ENCODE data around the gene REEP5.
"Not testable (repeated sequence)": the region's sequence is repeated elsewhere in the genome, so short reads cannot be mapped to it uniquely, and the experiment has no call there.

Gene REEP5

DNA sequence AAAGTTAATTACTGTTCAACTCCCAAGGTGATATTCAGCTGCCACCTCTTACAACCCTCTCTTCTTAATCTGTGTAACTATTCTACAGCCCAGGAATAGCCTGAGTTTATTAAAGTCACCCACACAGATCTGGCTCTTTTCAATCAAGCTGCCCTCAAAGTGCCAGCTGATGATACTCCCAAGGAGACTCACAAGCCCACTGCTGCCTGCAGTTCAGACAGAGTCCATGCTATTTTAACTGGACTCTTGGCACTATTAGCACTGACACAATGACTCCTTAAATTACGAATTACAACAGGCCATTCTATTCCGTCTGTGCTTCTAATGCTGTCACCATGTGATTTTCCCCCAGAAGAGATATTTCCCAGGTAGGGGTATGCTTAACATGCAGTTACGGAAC lies 26.3 kb downstream of the REEP5 start:
- intact Hi-C loops (cut with DNase I; ENCODE audit: low total_unique reads), result no loop called here
- Histone ChIP-seq H3K27me3 (no peaks in the 10 kb centered on the region), H3K27ac (no peak overlapping the region), H3K36me3 (peaks cover 26 to 50% (median 48%) of the 10 kb centered on the region in 3 donors), H3K4me3 (no peak overlapping the region), H3K9me3 (no peaks in the 10 kb centered on the region), H3K4me1 (no peaks in the 10 kb centered on the region)
- TF ChIP-seq, protein P1, sequence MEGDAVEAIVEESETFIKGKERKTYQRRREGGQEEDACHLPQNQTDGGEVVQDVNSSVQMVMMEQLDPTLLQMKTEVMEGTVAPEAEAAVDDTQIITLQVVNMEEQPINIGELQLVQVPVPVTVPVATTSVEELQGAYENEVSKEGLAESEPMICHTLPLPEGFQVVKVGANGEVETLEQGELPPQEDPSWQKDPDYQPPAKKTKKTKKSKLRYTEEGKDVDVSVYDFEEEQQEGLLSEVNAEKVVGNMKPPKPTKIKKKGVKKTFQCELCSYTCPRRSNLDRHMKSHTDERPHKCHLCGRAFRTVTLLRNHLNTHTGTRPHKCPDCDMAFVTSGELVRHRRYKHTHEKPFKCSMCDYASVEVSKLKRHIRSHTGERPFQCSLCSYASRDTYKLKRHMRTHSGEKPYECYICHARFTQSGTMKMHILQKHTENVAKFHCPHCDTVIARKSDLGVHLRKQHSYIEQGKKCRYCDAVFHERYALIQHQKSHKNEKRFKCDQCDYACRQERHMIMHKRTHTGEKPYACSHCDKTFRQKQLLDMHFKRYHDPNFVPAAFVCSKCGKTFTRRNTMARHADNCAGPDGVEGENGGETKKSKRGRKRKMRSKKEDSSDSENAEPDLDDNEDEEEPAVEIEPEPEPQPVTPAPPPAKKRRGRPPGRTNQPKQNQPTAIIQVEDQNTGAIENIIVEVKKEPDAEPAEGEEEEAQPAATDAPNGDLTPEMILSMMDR (IDR thresholded peaks at IDR 0.05), result no peak
- DNase-seq, result no peak

DNA sequence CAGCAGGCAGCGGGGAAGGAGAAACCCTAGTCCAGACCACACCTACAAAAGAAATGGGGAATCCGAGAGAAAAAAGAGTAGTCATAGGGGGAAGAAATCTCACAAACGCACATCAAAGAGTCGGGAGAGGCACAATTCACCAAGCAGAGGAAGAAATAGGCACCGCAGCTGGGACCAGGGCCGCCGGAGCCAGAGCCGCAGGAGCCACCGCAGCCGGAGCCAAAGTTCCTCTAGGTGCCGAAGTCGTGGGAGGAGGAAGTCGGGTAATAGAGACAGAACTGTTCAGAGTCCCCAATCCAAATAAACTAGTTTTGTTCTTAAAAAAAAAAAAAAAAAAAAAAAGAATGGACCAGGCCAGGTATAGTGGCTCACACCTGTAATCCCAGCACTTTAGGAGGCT lies 29.3 kb downstream of the REEP5 start:
- TF ChIP-seq, protein P1 (IDR thresholded peaks at IDR 0.05), result no peak
- no peak for DNase-seq
- Histone ChIP-seq H3K36me3 (peaks cover 16 to 37% (median 33%) of the 10 kb centered on the region in 3 donors), H3K4me1 (no peaks in the 10 kb centered on the region), H3K27me3 (no peaks in the 10 kb centered on the region), H3K4me3 (no peak overlapping the region), H3K9me3 (no peaks in the 10 kb centered on the region), H3K27ac (no peak overlapping the region)
- intact Hi-C loops (cut with DNase I; ENCODE audit: low total_unique reads), result no loop called here

DNA sequence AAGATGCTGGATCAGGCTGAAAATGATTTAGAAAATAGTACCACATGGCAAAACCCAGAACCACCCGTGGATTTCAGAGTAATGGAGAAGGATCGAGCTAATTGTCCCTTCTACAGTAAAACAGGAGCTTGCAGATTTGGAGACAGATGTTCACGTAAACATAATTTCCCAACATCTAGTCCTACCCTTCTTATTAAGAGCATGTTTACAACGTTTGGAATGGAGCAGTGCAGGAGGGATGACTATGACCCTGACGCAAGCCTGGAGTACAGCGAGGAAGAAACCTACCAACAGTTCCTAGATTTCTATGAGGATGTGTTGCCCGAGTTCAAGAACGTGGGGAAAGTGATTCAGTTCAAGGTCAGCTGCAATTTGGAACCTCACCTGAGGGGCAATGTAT lies 30.0 kb downstream of the REEP5 start:
- H3K9me3 ChIP-seq; H3K27ac ChIP-seq; H3K27me3 ChIP-seq; intact Hi-C loops (cut with DNase I; ENCODE audit: low total_unique reads); DNase-seq; H3K4me1 ChIP-seq; H3K4me3 ChIP-seq: not testable (repeated sequence)
- peaks cover 17 to 36% (median 31%) of the 10 kb centered on the region in 3 donors for H3K36me3 ChIP-seq

DNA sequence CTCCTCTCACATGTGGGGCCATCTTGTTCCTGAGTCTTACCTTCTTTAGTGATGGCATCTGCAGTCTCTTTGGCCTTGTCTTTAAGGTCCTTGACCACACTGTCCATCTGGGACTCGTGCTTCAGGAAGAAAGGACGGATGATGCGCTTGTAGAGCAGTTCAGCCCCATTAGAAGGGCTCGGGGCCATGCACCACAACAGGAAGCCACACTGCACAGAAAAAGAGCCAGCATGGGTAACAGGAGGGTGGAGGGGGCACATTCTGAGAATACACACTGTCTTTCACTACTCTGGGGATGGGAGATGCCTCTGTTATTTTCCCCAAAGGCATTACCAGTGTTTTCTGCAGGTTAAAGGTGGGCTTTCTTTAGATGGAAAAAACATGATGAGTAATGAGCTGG lies 35.1 kb downstream of the REEP5 start:
- no peaks in the 10 kb centered on the region for H3K9me3 ChIP-seq
- no peak overlapping the region for H3K4me3 ChIP-seq
- intact Hi-C loops (cut with DNase I; ENCODE audit: low total_unique reads), result no loop called here
- no peaks in the 10 kb centered on the region for H3K27me3 ChIP-seq
- TF ChIP-seq, protein P1 (IDR thresholded peaks at IDR 0.05), result no peak
- H3K4me1 ChIP-seq, result peaks cover 0 to 9% (median 0%) of the 10 kb centered on the region in 4 donors
- peaks cover 26 to 67% (median 48%) of the 10 kb centered on the region in 3 donors for H3K36me3 ChIP-seq
- H3K27ac ChIP-seq, result no peak overlapping the region
- no peak for DNase-seq

DNA sequence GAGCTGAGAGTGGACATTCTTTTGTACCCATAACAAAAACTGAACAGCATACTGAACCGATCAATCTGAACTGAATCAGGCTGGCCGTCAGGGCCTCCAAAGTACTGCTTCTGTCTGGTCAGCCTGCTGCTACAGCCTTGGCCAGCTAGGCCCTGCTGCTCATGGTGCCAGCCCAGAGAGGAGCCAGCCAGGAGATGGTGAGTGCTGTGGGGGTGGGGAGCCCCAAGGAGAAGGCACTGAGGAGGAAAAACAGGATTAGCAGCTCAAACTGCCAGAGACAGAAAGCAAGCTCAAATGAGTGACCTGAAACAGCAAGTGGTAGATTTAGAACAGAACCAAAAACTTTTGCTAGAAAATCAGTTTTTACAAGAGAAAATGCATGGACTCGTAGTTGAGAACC lies 37.0 kb downstream of the REEP5 start:
- DNase-seq, result no peak
- H3K4me1 ChIP-seq, result peaks cover 0 to 9% (median 0%) of the 10 kb centered on the region in 4 donors
- intact Hi-C loops (cut with DNase I; ENCODE audit: low total_unique reads), result no loop called here

DNA sequence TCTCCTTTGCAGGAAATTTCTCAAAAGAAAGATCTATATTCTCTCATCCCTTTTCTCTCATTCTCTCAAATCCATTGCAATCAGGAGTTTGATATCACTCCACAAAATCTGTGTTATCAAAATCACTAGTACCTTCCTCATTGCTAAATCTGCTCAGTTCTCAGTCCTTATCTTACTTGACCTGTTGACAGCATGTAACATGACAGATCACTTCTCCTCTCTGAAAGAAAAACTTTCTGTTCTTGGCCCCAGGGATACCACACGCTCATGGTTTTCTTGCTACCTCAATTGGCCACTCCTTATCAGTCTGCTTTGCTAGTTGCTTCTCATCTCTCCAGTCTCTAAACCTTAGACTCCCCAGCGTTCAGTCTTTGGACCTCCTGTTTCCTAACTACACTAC lies 38.8 kb downstream of the REEP5 start:
- TF ChIP-seq, protein P1 (IDR thresholded peaks at IDR 0.05), result no peak
- peaks cover 47 to 88% (median 58%) of the 10 kb centered on the region in 3 donors for H3K36me3 ChIP-seq
- peaks cover 0 to 9% (median 0%) of the 10 kb centered on the region in 4 donors for H3K4me1 ChIP-seq
- H3K9me3 ChIP-seq, result no peaks in the 10 kb centered on the region
- H3K27me3 ChIP-seq, result no peaks in the 10 kb centered on the region
- no peak for DNase-seq
- H3K4me3 ChIP-seq, result no peak overlapping the region
- intact Hi-C loops (cut with DNase I; ENCODE audit: low total_unique reads), result no loop called here
- H3K27ac ChIP-seq, result no peak overlapping the region

More for the DNA sequence above, 37.0 kb downstream of the REEP5 start:
- TF ChIP-seq, protein P1 (IDR thresholded peaks at IDR 0.05), result no peak
- Histone ChIP-seq H3K27ac (no peak overlapping the region), H3K36me3 (peaks cover 32 to 77% (median 45%) of the 10 kb centered on the region in 3 donors), H3K9me3 (no peaks in the 10 kb centered on the region), H3K4me3 (no peak overlapping the region), H3K27me3 (no peaks in the 10 kb centered on the region)
